HepG2 (cell line): ENCODE measurements around the gene PDK2. TPM values are rescaled to one million over a fixed set of nuclear protein-coding genes. Genes with fewer than 3 reads are reported as not detected.

Experiments
- ATAC-seq: fragments of 200-7000 bp; cut with Tn5 transposase; 3 replicates; pipeline ENCODE4 v1.9.1; 2020; ENCODE audit warnings: mild to moderate bottlenecking, moderate library complexity
- BruUV-seq: library from RNA; stranded (reverse); fragments of 400-500 nt; replicated peaks from 2 replicates; lab custom pipeline; 2021; lab: Mats Ljungman, UMichigan
- CTCF ChIA-PET: fragments of 300-600 bp; formaldehyde crosslinking; extraction: SDS; loops from one replicate; lab custom pipeline; 2021; ENCODE audit warnings: low total read pairs, inconsistent platforms, low intra/inter-chr PET ratio; lab: Yijun Ruan, JAX
- POLR2A ChIA-PET: fragments of 350-600 bp; sonication (Branson Sonifier 250); formaldehyde crosslinking; loops from one replicate; lab custom pipeline; 2020; ENCODE audit warnings: antibody characterized with exemption, inconsistent platforms; lab: Yijun Ruan, JAX
- DNase-seq: peaks from one replicate; pipeline ENCODE4 v3.0.0-alpha.2; 2015; ENCODE audit warnings: low spot score
- FAIRE-seq: peaks from 3 replicates; lab custom pipeline; 2011; peaks lifted over from hg19 to GRCh38; lab: Jason Lieb, UNC
- H2AFZ ChIP-seq: one replicate; pipeline ENCODE4 v1.6.1; 2011; ENCODE audit warnings: low read length, inconsistent platforms
- H3K27ac ChIP-seq: fragments of 300-600 bp; 3 replicates; pipeline ENCODE4 v1.8.0; 2011; ENCODE audit warnings: mixed run types, mild to moderate bottlenecking, mixed read lengths, low read length, inconsistent platforms; ENCODE audit not compliant: insufficient read depth; ENCODE audit errors: extremely low read length
- H3K27me3 ChIP-seq, 2 experiments: fragments of 200-600 bp in 1 of 2; 2 replicates in 1 of 2; 3 replicates in 1 of 2; pipeline versions ENCODE4 v1.6.0 to v1.8.0; 2011; ENCODE audit warnings: low read length in 2 of 2, mild to moderate bottlenecking in 2 of 2, moderate library complexity in 2 of 2, inconsistent platforms in 1 of 2; ENCODE audit not compliant: insufficient read depth in 2 of 2, control insufficient read depth in 1 of 2
- H3K36me3 ChIP-seq, 2 experiments: fragments of 200-600 bp in 1 of 2; replicated peaks in 1 of 2; 2 replicates in 1 of 2; 3 replicates in 1 of 2; pipeline versions ENCODE4 v1.5.1 to v1.8.0; 2011; ENCODE audit warnings: low read length in 2 of 2, inconsistent platforms in 1 of 2; ENCODE audit not compliant: insufficient read depth in 2 of 2, control insufficient read depth in 1 of 2
- H3K4me1 ChIP-seq: 2 replicates; pipeline ENCODE4 v1.5.1; 2012; ENCODE audit warnings: low read length, inconsistent platforms; ENCODE audit not compliant: insufficient read depth
- H3K4me2 ChIP-seq: 2 replicates; pipeline ENCODE4 v1.6.0; 2011; ENCODE audit warnings: low read depth, low read length, inconsistent platforms
- H3K4me3 ChIP-seq, 3 experiments: fragments of 200-600 bp in 1 of 3; sonication (generic), shearing (Covaris generic) in 1 of 3; replicated peaks in 1 of 3; 2 replicates each; pipeline ENCODE4 v1.5.1; 2011 to 2016; ENCODE audit warnings: low read length in 3 of 3, inconsistent platforms in 2 of 3, low read depth in 2 of 3, mild to moderate bottlenecking in 2 of 3, control low read depth in 1 of 3, mixed read lengths in 1 of 3; ENCODE audit not compliant: insufficient read depth in 1 of 3
- H3K79me2 ChIP-seq: one replicate; pipeline ENCODE4 v1.6.1; 2011; ENCODE audit warnings: low read length, inconsistent platforms; ENCODE audit not compliant: insufficient read depth
- H3K9ac ChIP-seq: 2 replicates; pipeline ENCODE4 v1.6.0; 2011; ENCODE audit warnings: mild to moderate bottlenecking, low read depth, low read length, inconsistent platforms; ENCODE audit not compliant: insufficient read depth
- H3K9me3 ChIP-seq: 2 replicates; pipeline ENCODE4 v1.5.1; 2012; ENCODE audit warnings: mild to moderate bottlenecking, low read length
- H4K20me1 ChIP-seq: 2 replicates; pipeline ENCODE4 v1.6.0; 2011; ENCODE audit warnings: inconsistent platforms, mild to moderate bottlenecking, low read length, moderate library complexity; ENCODE audit not compliant: insufficient read depth
- ARID4A ChIP-seq: sonication (generic); formaldehyde crosslinking; IDR thresholded peaks from 2 replicates; pipeline ENCODE4 v1.5.0; 2020; ENCODE audit warnings: mild to moderate bottlenecking, missing genetic modification reagents, borderline replicate concordance
- DBP ChIP-seq: sonication (generic); formaldehyde crosslinking; IDR thresholded peaks from 2 replicates; pipeline ENCODE4 v1.4.0; 2020; ENCODE audit warnings: missing genetic modification reagents; ENCODE audit errors: not compliant biosample characterization
- LRRFIP1 ChIP-seq: sonication (generic); formaldehyde crosslinking; conservative IDR thresholded peaks from 2 replicates; pipeline ENCODE4 v1.4.0; 2020; ENCODE audit warnings: missing genetic modification reagents
- MLLT10 ChIP-seq: sonication (generic); formaldehyde crosslinking; IDR thresholded peaks from 2 replicates; pipeline ENCODE4 v1.4.0; 2020; ENCODE audit warnings: missing genetic modification reagents
- NCOR1 ChIP-seq: fragments of 200-600 bp; sonication (generic); IDR thresholded peaks from 2 replicates; pipeline ENCODE4 v1.7.0; 2017; ENCODE audit warnings: antibody characterized with exemption, low read length, borderline replicate concordance
- SAFB2 ChIP-seq: sonication (generic); formaldehyde crosslinking; IDR thresholded peaks from 2 replicates; pipeline ENCODE4 v1.5.1; 2020; ENCODE audit warnings: missing genetic modification reagents, low read depth, mild to moderate bottlenecking, borderline replicate concordance
- SMAD1 ChIP-seq: sonication (generic); formaldehyde crosslinking; IDR thresholded peaks from 2 replicates; pipeline ENCODE4 v1.4.0; 2020; ENCODE audit warnings: missing genetic modification reagents, low read depth, mild to moderate bottlenecking, borderline replicate concordance
- ZHX2 ChIP-seq, 2 experiments: sonication (generic) in 1 of 2; formaldehyde crosslinking in 1 of 2; IDR thresholded peaks; 2 replicates each; pipeline versions ENCODE4 v1.6.1 to v1.9.0; 2014 to 2022; ENCODE audit warnings: antibody characterized with exemption in 1 of 2, borderline replicate concordance in 1 of 2, inconsistent platforms in 1 of 2, low read depth in 1 of 2, missing genetic modification reagents in 1 of 2
- ZNF253 ChIP-seq: sonication (generic); formaldehyde crosslinking; IDR thresholded peaks from 2 replicates; pipeline ENCODE4 v1.8.0; 2022; ENCODE audit warnings: mild to moderate bottlenecking, missing genetic modification reagents, borderline replicate concordance
- ZNF547 ChIP-seq: sonication (generic); formaldehyde crosslinking; IDR thresholded peaks from 2 replicates; pipeline ENCODE4 v1.5.1; 2020; ENCODE audit warnings: mild to moderate bottlenecking, missing genetic modification reagents
- WGBS: methylation state at CpG from one replicate; pipeline ENCODE4 v1.1.6; 2017; ENCODE audit warnings: low lambda C conversion rate; 5-methylcytosine and 5-hydroxymethylcytosine counted together
- in situ Hi-C: cut with HindIII; loops from 2 replicates; pipeline ENCODE4 v1.10.0; 2017; ENCODE audit warnings: low pct_unique_long_range_greater_than_20kb; ENCODE audit not compliant: extremely low pct_ligation_motif_present
- intact Hi-C: fragments of 100-400 bp; cut with micrococcal nuclease; formaldehyde crosslinking; loops from one replicate; pipeline ENCODE4 v1.10.0; 2022; ENCODE audit not compliant: unreplicated experiment
- polyA plus RNA-seq, 8 experiments: library from polyadenylated mRNA; depleted of rRNA in 3 of 8; stranded (reverse) in 7 of 8; unstranded in 1 of 8; fragments of >200 nt; fragmentation: Illumina TruSeq in 4 of 8; extraction: Trizol in 4 of 8; gene quantifications; 2 replicates each; pipeline versions ENCODE4 v1.2.1 to v1.2.3, GENCODE V29; 2011 to 2016; ENCODE audit warnings: low read depth in 4 of 8, missing spikeins in 1 of 8, mixed read lengths in 1 of 8; ENCODE audit not compliant: insufficient read depth in 1 of 8
- total RNA-seq, 5 experiments: library from RNA; depleted of rRNA; stranded (reverse); fragments of >200 nt; fragmentation: Illumina TruSeq; extraction: Trizol; gene quantifications; 2 replicates each; pipeline ENCODE4 v1.2.3, GENCODE V29; 2016; ENCODE audit warnings: low read depth in 1 of 5

PDK2 gene
- total and polyA plus RNA-seq, 2 of the 13 experiments (the other 11 are each of a cell fraction or from before 2014, with no cell fraction given): 18.5 to 59.7 TPM

GRCh38 chr17:50051606-50052005 is 43.5 kb upstream of the PDK2 start:
- WGBS: 22% methylated on average over 2 of the region's 2 CpGs
- peaks cover 8 to 53% of the 10 kb centered on the region in 2 experiments; a peak in 4 of 5 replicates for H3K27me3 ChIP-seq
- H2AFZ ChIP-seq: no peak overlapping the region
- FAIRE-seq (no peak), DNase-seq (no peak), ATAC-seq (no peak)
- in situ Hi-C loops: no loop called here
- H4K20me1 ChIP-seq: no peaks in the 10 kb centered on the region
- H3K36me3 ChIP-seq: no peaks in the 10 kb centered on the region
- no peak overlapping the region for H3K9ac ChIP-seq
- no TSS peak for BruUV-seq
- H3K79me2 ChIP-seq: no peaks in the 10 kb centered on the region
- H3K27ac ChIP-seq: no peak overlapping the region
- intact Hi-C loops: no loop called here
- no peaks in the 10 kb centered on the region for H3K9me3 ChIP-seq
- H3K4me1 ChIP-seq: peaks cover 33% of the 10 kb centered on the region
- ChIA-PET CTCF (no interaction called here), POLR2A (no interaction called here)
- no peak overlapping the region for H3K4me2 ChIP-seq
- no peak overlapping the region for H3K4me3 ChIP-seq
- TF ChIP-seq ARID4A (CRISPR knock-in tag) (no peak), LRRFIP1 (CRISPR knock-in tag) (no peak), ZHX2 (IDR thresholded peaks at IDR 0.05; ENCODE audit: low read depth) (no peak), ZHX2 (CRISPR knock-in tag; IDR thresholded peaks at IDR 0.05; ENCODE audit: borderline replicate concordance) (no peak), SAFB2 (no peak), ZNF253 (CRISPR knock-in tag) (no peak), MLLT10 (CRISPR knock-in tag) (no peak), SMAD1 (CRISPR knock-in tag) (no peak), DBP (no peak), ZNF547 (CRISPR knock-in tag) (no peak), NCOR1 (no peak)
